H1 (cell line): Measurements from ENCODE around the gene BLOC1S3. TPM values are rescaled to one million over a fixed set of nuclear protein-coding genes. Genes with fewer than 3 reads are reported as not detected.

Experiments used
- CTCF ChIA-PET: fragments of 300-600 bp; sonication (Branson Sonifier 250); formaldehyde crosslinking; loops from one replicate; lab custom pipeline; 2021; ENCODE audit not compliant: partially characterized antibody; lab: Charles Lee
- POLR2A ChIA-PET: fragments of 300-600 bp; sonication (Branson Sonifier 250); formaldehyde crosslinking; loops from one replicate; lab custom pipeline; 2021; ENCODE audit warnings: inconsistent platforms; ENCODE audit not compliant: partially characterized antibody; lab: Charles Lee
- DNase-seq, 2 experiments: peaks; one replicate each; pipeline versions ENCODE4 v3.0.0 to v3.0.0-alpha.2; 2010 to 2022; ENCODE audit warnings: low spot score in 2 of 2, low read depth in 1 of 2, mixed read lengths in 1 of 2
- FAIRE-seq: peaks from 2 replicates; lab custom pipeline; 2011; peaks lifted over from hg19 to GRCh38; lab: Jason Lieb, UNC
- H2AFZ ChIP-seq: 2 replicates; pipeline ENCODE4 v1.8.1; 2012; ENCODE audit warnings: low read length, inconsistent platforms
- H2AK5ac ChIP-seq: 2 replicates; pipeline ENCODE4 v1.6.1; 2013; ENCODE audit warnings: low read depth, low read length
- H2BK120ac ChIP-seq: replicated peaks from 2 replicates; pipeline ENCODE3; 2013; ENCODE audit warnings: low read depth, low read length, inconsistent platforms
- H2BK12ac ChIP-seq: 2 replicates; pipeline ENCODE4 v1.6.1; 2013; ENCODE audit warnings: low read depth, low read length
- H2BK15ac ChIP-seq: 2 replicates; pipeline ENCODE4 v1.6.1; 2013; ENCODE audit warnings: low read length
- H2BK20ac ChIP-seq: 2 replicates; pipeline ENCODE4 v1.6.1; 2013; ENCODE audit warnings: low read length
- H2BK5ac ChIP-seq: 2 replicates; pipeline ENCODE4 v1.6.1; 2013; ENCODE audit warnings: low read depth, low read length
- H3K14ac ChIP-seq: 2 replicates; pipeline ENCODE4 v1.6.1; 2013; ENCODE audit warnings: inconsistent platforms; ENCODE audit not compliant: insufficient read length
- H3K18ac ChIP-seq: 2 replicates; pipeline ENCODE4 v1.6.1; 2013; ENCODE audit warnings: low read length; ENCODE audit errors: extremely low read depth
- H3K23ac ChIP-seq: 2 replicates; pipeline ENCODE4 v1.6.1; 2013; ENCODE audit warnings: inconsistent platforms; ENCODE audit not compliant: insufficient read length
- H3K23me2 ChIP-seq: 2 replicates; pipeline ENCODE4 v1.6.1; 2013; ENCODE audit warnings: low read depth, low read length
- H3K27ac ChIP-seq: 2 replicates; pipeline ENCODE4 v1.6.1; 2011; ENCODE audit warnings: low read depth, low read length, inconsistent platforms
- H3K27me3 ChIP-seq, 4 experiments: replicated peaks in 1 of 4; 1 replicate in 1 of 4; 2 replicates in 3 of 4; pipeline versions ENCODE4 v1.6.1 to v1.8.1; 2011 to 2013; ENCODE audit warnings: low read length in 3 of 4, mild to moderate bottlenecking in 3 of 4, inconsistent platforms in 2 of 4, mixed read lengths in 2 of 4, moderate library complexity in 1 of 4; ENCODE audit not compliant: control insufficient read depth in 3 of 4, insufficient read depth in 3 of 4; ENCODE audit errors: extremely low read depth in 1 of 4
- H3K36me3 ChIP-seq, 4 experiments: 2 replicates each; pipeline versions ENCODE4 v1.6.1 to v1.8.1; 2011 to 2013; ENCODE audit warnings: mild to moderate bottlenecking in 4 of 4, low read length in 3 of 4, moderate library complexity in 2 of 4, control low read depth in 1 of 4, inconsistent platforms in 1 of 4; ENCODE audit not compliant: insufficient read depth in 4 of 4, control insufficient read depth in 2 of 4
- H3K4ac ChIP-seq: replicated peaks from 2 replicates; pipeline ENCODE3; 2013; ENCODE audit warnings: low read length, low read depth, mixed read lengths, inconsistent platforms; ENCODE audit not compliant: insufficient read length
- H3K4me1 ChIP-seq, 4 experiments: replicated peaks in 1 of 4; 1 replicate in 1 of 4; 2 replicates in 3 of 4; pipeline versions ENCODE4 v1.6.1 to v1.8.1; 2011 to 2013; ENCODE audit warnings: low read length in 3 of 4, inconsistent platforms in 2 of 4, mixed read lengths in 1 of 4; ENCODE audit not compliant: insufficient read depth in 4 of 4, control insufficient read depth in 3 of 4
- H3K4me2 ChIP-seq, 2 experiments: 2 replicates each; pipeline versions ENCODE4 v1.6.1 to v1.8.1; 2011 to 2013; ENCODE audit warnings: low read depth in 2 of 2, low read length in 2 of 2, control low read depth in 1 of 2, inconsistent platforms in 1 of 2, mild to moderate bottlenecking in 1 of 2; ENCODE audit not compliant: insufficient read depth in 1 of 2
- H3K4me3 ChIP-seq, 4 experiments: fragments of 200-600, 300-600 bp in 1 of 4; sonication (generic), shearing (Covaris generic), sonication (Bioruptor Twin) in 1 of 4; 2 replicates each; pipeline versions ENCODE4 v1.5.1 to v1.8.1; 2011 to 2016; ENCODE audit warnings: low read length in 4 of 4, low read depth in 3 of 4, control low read depth in 2 of 4, inconsistent platforms in 2 of 4, mild to moderate bottlenecking in 2 of 4, mixed read lengths in 1 of 4, moderate library complexity in 1 of 4; ENCODE audit not compliant: insufficient read depth in 2 of 4; ENCODE audit errors: extremely low read depth in 1 of 4
- H3K56ac ChIP-seq: replicated peaks from 2 replicates; pipeline ENCODE3; 2013; ENCODE audit warnings: low read depth, mild to moderate bottlenecking, mixed read lengths, low read length, inconsistent platforms; ENCODE audit not compliant: insufficient read length
- H3K79me1 ChIP-seq: 2 replicates; pipeline ENCODE4 v1.6.1; 2013; ENCODE audit warnings: low read depth, low read length, control low read depth
- H3K79me2 ChIP-seq, 2 experiments: 2 replicates each; pipeline versions ENCODE4 v1.6.1 to v1.8.1; 2012 to 2013; ENCODE audit warnings: low read length in 2 of 2, mild to moderate bottlenecking in 2 of 2, inconsistent platforms in 1 of 2; ENCODE audit not compliant: insufficient read depth in 2 of 2, control insufficient read depth in 1 of 2
- H3K9ac ChIP-seq, 4 experiments: replicated peaks in 1 of 4; 1 replicate in 1 of 4; 2 replicates in 3 of 4; pipeline versions ENCODE4 v1.6.1 to v1.8.1; 2011 to 2013; ENCODE audit warnings: low read depth in 3 of 4, low read length in 3 of 4, control low read depth in 2 of 4, mild to moderate bottlenecking in 2 of 4, moderate library complexity in 2 of 4, inconsistent platforms in 1 of 4; ENCODE audit errors: extremely low read depth in 1 of 4
- H3K9me3 ChIP-seq, 2 experiments: 2 replicates each; pipeline versions ENCODE4 v1.6.1 to v1.8.1; 2012 to 2013; ENCODE audit warnings: mild to moderate bottlenecking in 2 of 2, moderate library complexity in 2 of 2, control low read depth in 1 of 2, inconsistent platforms in 1 of 2, low read depth in 1 of 2, low read length in 1 of 2, mixed read lengths in 1 of 2; ENCODE audit not compliant: insufficient read depth in 2 of 2
- H4K20me1 ChIP-seq, 2 experiments: replicated peaks in 1 of 2; 2 replicates each; pipeline versions ENCODE3 to v1.8.1; 2011 to 2013; ENCODE audit warnings: inconsistent platforms in 2 of 2, low read length in 2 of 2, mild to moderate bottlenecking in 1 of 2; ENCODE audit not compliant: insufficient read depth in 2 of 2, control insufficient read depth in 1 of 2
- H4K5ac ChIP-seq: 2 replicates; pipeline ENCODE4 v1.6.1; 2013; ENCODE audit warnings: low read length, low read depth, mixed read lengths, inconsistent platforms; ENCODE audit not compliant: insufficient read length
- H4K8ac ChIP-seq: 2 replicates; pipeline ENCODE4 v1.8.0; 2013; ENCODE audit warnings: mild to moderate bottlenecking, moderate library complexity, low read length, inconsistent platforms; ENCODE audit not compliant: insufficient read depth; ENCODE audit errors: extremely low read depth
- H4K91ac ChIP-seq: replicated peaks from 2 replicates; pipeline ENCODE3; 2013; ENCODE audit warnings: low read length, mixed read lengths, inconsistent platforms; ENCODE audit not compliant: insufficient read length
- ATF3 ChIP-seq: IDR thresholded peaks from 2 replicates; pipeline ENCODE4 v1.6.1; 2011; ENCODE audit warnings: low read depth, mild to moderate bottlenecking, low read length; ENCODE audit not compliant: insufficient read depth
- CEBPB ChIP-seq: IDR thresholded peaks from 2 replicates; pipeline ENCODE4 v1.6.1; 2012; ENCODE audit warnings: low read depth, low read length
- CREB1 ChIP-seq: IDR thresholded peaks from 2 replicates; pipeline ENCODE4 v1.6.1; 2012; ENCODE audit warnings: inconsistent platforms
- E2F6 ChIP-seq: IDR thresholded peaks from 2 replicates; pipeline ENCODE4 v1.6.1; 2012; ENCODE audit warnings: inconsistent platforms
- KDM1A ChIP-seq: fragments of 200-600, 300-600 bp; sonication (generic); IDR thresholded peaks from 2 replicates; pipeline ENCODE4 v1.7.1; 2016; ENCODE audit warnings: mild to moderate bottlenecking, low read length, borderline replicate concordance
- KDM5A ChIP-seq: fragments of 200-600 bp; IDR thresholded peaks from 2 replicates; pipeline ENCODE4 v1.7.1; 2012; ENCODE audit warnings: mild to moderate bottlenecking, low read length, inconsistent platforms, mixed read lengths
- RBBP5 ChIP-seq: IDR thresholded peaks from 2 replicates; pipeline ENCODE4 v1.7.1; 2012; ENCODE audit warnings: low read depth, mild to moderate bottlenecking, inconsistent platforms, low read length, moderate library complexity, borderline replicate concordance
- SIX5 ChIP-seq: IDR thresholded peaks from 2 replicates; pipeline ENCODE4 v1.6.1; 2011; ENCODE audit warnings: mild to moderate bottlenecking, low read depth, low read length
- WGBS, 2 experiments: shearing (Covaris generic) in 1 of 2; methylation state at CpG; one replicate each; pipeline versions ENCODE4 v1.1.6 to v1.1.7; 2013 to 2015; ENCODE audit warnings: low lambda C conversion rate in 2 of 2, mixed read lengths in 2 of 2, inconsistent platforms in 1 of 2, low coverage in 1 of 2, missing lambda C conversion rate in 1 of 2; ENCODE audit not compliant: insufficient replicate concordance in 2 of 2, insufficient coverage in 1 of 2, insufficient read length in 1 of 2; ENCODE audit errors: extremely low coverage in 1 of 2, missing lambda C conversion rate in 1 of 2; 5-methylcytosine and 5-hydroxymethylcytosine counted together
- polyA plus RNA-seq, 7 experiments: library from polyadenylated mRNA; depleted of rRNA in 3 of 7; stranded (reverse) in 5 of 7; unstranded in 2 of 7; fragments of >200 nt in 5 of 7; fragments of 200-250 nt in 2 of 7; gene quantifications; 1 replicate in 5 of 7; 2 replicates in 1 of 7; 4 replicates in 1 of 7; pipeline versions ENCODE4 v1.2.1 to v1.2.3, GENCODE V29; 2011 to 2013; ENCODE audit warnings: missing spikeins in 2 of 7, mixed read lengths in 2 of 7
- total RNA-seq: library from RNA; stranded (reverse); fragmentation: NEBNext Ultra II Directional; extraction: Animal tissue kit (Norgen Biotek cat#: 25700); gene quantifications from 2 replicates; pipeline ENCODE4 v1.2.1, GENCODE V29; 2021

BLOC1S3 gene
- total and polyA plus RNA-seq, 2 of the 8 experiments (the other 6 are each of a cell fraction or from before 2014, with no cell fraction given): 6.0 to 6.1 TPM

- Histone ChIP-seq H3K9me3 (no peaks in the 10 kb centered on the region; a peak in 1 of 4 replicates), H3K27ac (no peak overlapping the region), H3K18ac (no peak overlapping the region), H3K56ac (no peak overlapping the region), H4K20me1 (no peaks in the 10 kb centered on the region), H3K23ac (no peak overlapping the region), H2BK15ac (no peak overlapping the region; the same call in 1 of the 2 replicates), H3K79me2 (no peaks in the 10 kb centered on the region), H2BK12ac (no peak overlapping the region), H3K4ac (no peak overlapping the region), H3K4me3 (no peak overlapping the region), H3K4me2 (no peak overlapping the region), H3K36me3 (no peaks in the 10 kb centered on the region; a peak in 1 of 8 replicates), H4K91ac (no peak overlapping the region), H3K9ac (no peak overlapping the region), H2BK5ac (no peak overlapping the region), H3K14ac (no peak overlapping the region), H2BK120ac (no peak overlapping the region), H2AFZ (no peak overlapping the region), H3K4me1 (peaks cover 0 to 12% (median 9%) of the 10 kb centered on the region in 4 experiments; a peak in 5 of 7 replicates), H3K23me2 (peaks cover 15% of the 10 kb centered on the region; the same call in 1 of the 2 replicates), H3K79me1 (no peaks in the 10 kb centered on the region), H4K8ac (no peak overlapping the region; the same call in 1 of the 2 replicates), H2AK5ac (no peak overlapping the region), H4K5ac (no peak overlapping the region), H2BK20ac (no peak overlapping the region), H3K27me3 (peaks cover 14 to 36% (median 29%) of the 10 kb centered on the region in 4 experiments)
- ChIA-PET CTCF (interaction anchor here (0.6 to 4.9 kb wide), 5 partner anchors 10 to 101 kb away, joined by 3 to 29 read pairs (median 7); no protein-coding TSS in a partner anchor), POLR2A (no interaction called here)
- FAIRE-seq (no peak), DNase-seq (no peak)
- 86% methylated on average over 13 of the region's 23 CpGs; no CpG with 5 or more reads in 1 of the 2 experiments for WGBS, 2 experiments
- no peak for TF ChIP-seq ATF3
- no peak for TF ChIP-seq KDM1A
- TF ChIP-seq CREB1: no peak
- no peak for TF ChIP-seq RBBP5
- no peak for TF ChIP-seq E2F6
- TF ChIP-seq KDM5A: no peak
- TF ChIP-seq SIX5: no peak
- TF ChIP-seq CEBPB: no peak
These were observed 34.4 kb downstream of the BLOC1S3 start for GRCh38 chr19:45213031-45213430.
